HepG2 (cell line): ENCODE measurements around the gene CCDC157. TPM values are rescaled to one million over a fixed set of nuclear protein-coding genes. Genes with fewer than 3 reads are reported as not detected.
A peak's percentile ranks its signal among the peaks of the same experiment; 100 is the strongest.

ENCODE experiments used
- ARHGAP35 ChIP-seq: sonication (generic); formaldehyde crosslinking; IDR thresholded peaks from 2 replicates; pipeline ENCODE4 v1.9.0; 2022; ENCODE audit warnings: mild to moderate bottlenecking, inconsistent platforms, moderate library complexity, missing genetic modification reagents, borderline replicate concordance
- ARNTL ChIP-seq: sonication (generic); formaldehyde crosslinking; IDR thresholded peaks from 2 replicates; pipeline ENCODE4 v1.4.0; 2020; ENCODE audit warnings: mild to moderate bottlenecking, missing genetic modification reagents
- ATF7-NPFF ChIP-seq: sonication (generic); formaldehyde crosslinking; IDR thresholded peaks from 2 replicates; pipeline ENCODE4 v1.8.1; 2023; ENCODE audit warnings: mild to moderate bottlenecking, low read depth, missing genetic modification reagents, moderate library complexity
- ERF ChIP-seq: IDR thresholded peaks from 2 replicates; pipeline ENCODE4 v1.6.1; 2018; ENCODE audit warnings: missing biosample characterization, missing genetic modification reagents
- EZH2 ChIP-seq: conservative IDR thresholded peaks from 2 replicates; pipeline ENCODE4 v1.6.1; 2012; ENCODE audit warnings: mild to moderate bottlenecking, low read depth, low read length, moderate library complexity
- JARID2 ChIP-seq: sonication (generic); formaldehyde crosslinking; IDR thresholded peaks from 2 replicates; pipeline ENCODE4 v1.8.1; 2023; ENCODE audit warnings: missing genetic modification reagents, inconsistent platforms; ENCODE audit not compliant: insufficient replicate concordance
- RXRB ChIP-seq: IDR thresholded peaks from 2 replicates; pipeline ENCODE4 v1.6.1; 2016; ENCODE audit warnings: borderline replicate concordance, missing genetic modification reagents, missing compliant biosample characterization
- ZFP36L2 ChIP-seq: sonication (generic); formaldehyde crosslinking; IDR thresholded peaks from 2 replicates; pipeline ENCODE4 v1.4.0; 2020; ENCODE audit warnings: missing genetic modification reagents
- ZFYVE20 ChIP-seq: sonication (generic); formaldehyde crosslinking; IDR thresholded peaks from 2 replicates; pipeline ENCODE4 v1.8.0; 2023; ENCODE audit warnings: low read depth, mild to moderate bottlenecking, moderate library complexity, missing genetic modification reagents, borderline replicate concordance
- ZNF230 ChIP-seq: sonication (generic); formaldehyde crosslinking; IDR thresholded peaks from 2 replicates; pipeline ENCODE4 v1.4.0; 2020; ENCODE audit warnings: mild to moderate bottlenecking, missing genetic modification reagents
- ZNF510 ChIP-seq: sonication (generic); formaldehyde crosslinking; IDR thresholded peaks from 2 replicates; pipeline ENCODE4 v1.4.0; 2020; ENCODE audit warnings: low read depth, mild to moderate bottlenecking, missing genetic modification reagents
- polyA plus RNA-seq, 8 experiments: library from polyadenylated mRNA; depleted of rRNA in 3 of 8; stranded (reverse) in 7 of 8; unstranded in 1 of 8; fragments of >200 nt; fragmentation: Illumina TruSeq in 4 of 8; extraction: Trizol in 4 of 8; gene quantifications; 2 replicates each; pipeline versions ENCODE4 v1.2.1 to v1.2.3, GENCODE V29; 2011 to 2016; ENCODE audit warnings: low read depth in 4 of 8, missing spikeins in 1 of 8, mixed read lengths in 1 of 8; ENCODE audit not compliant: insufficient read depth in 1 of 8
- total RNA-seq, 5 experiments: library from RNA; depleted of rRNA; stranded (reverse); fragments of >200 nt; fragmentation: Illumina TruSeq; extraction: Trizol; gene quantifications; 2 replicates each; pipeline ENCODE4 v1.2.3, GENCODE V29; 2016; ENCODE audit warnings: low read depth in 1 of 5
- TF ChIP-seq, protein P1 (sequence below): sonication (generic); formaldehyde crosslinking; IDR thresholded peaks from one replicate; pipeline ENCODE4 v1.5.1; 2020; ENCODE audit warnings: mild to moderate bottlenecking, missing genetic modification reagents; ENCODE audit errors: not compliant biosample characterization
- TF ChIP-seq, protein P2 (sequence below): sonication (generic); formaldehyde crosslinking; IDR thresholded peaks from 2 replicates; pipeline ENCODE4 v1.8.0; 2022; ENCODE audit warnings: mild to moderate bottlenecking, missing genetic modification reagents
- TF ChIP-seq, protein P3 (sequence below): sonication (generic); formaldehyde crosslinking; IDR thresholded peaks from 2 replicates; pipeline ENCODE4 v1.4.0; 2020; ENCODE audit warnings: mild to moderate bottlenecking, missing genetic modification reagents
- TF ChIP-seq, protein P4 (sequence below): IDR thresholded peaks from 2 replicates; pipeline ENCODE4 v1.6.1; 2016; ENCODE audit warnings: mild to moderate bottlenecking

Gene CCDC157
- total and polyA plus RNA-seq, 2 of the 13 experiments (the other 11 are each of a cell fraction or from before 2014, with no cell fraction given): 1.4 to 1.6 TPM

DNA sequence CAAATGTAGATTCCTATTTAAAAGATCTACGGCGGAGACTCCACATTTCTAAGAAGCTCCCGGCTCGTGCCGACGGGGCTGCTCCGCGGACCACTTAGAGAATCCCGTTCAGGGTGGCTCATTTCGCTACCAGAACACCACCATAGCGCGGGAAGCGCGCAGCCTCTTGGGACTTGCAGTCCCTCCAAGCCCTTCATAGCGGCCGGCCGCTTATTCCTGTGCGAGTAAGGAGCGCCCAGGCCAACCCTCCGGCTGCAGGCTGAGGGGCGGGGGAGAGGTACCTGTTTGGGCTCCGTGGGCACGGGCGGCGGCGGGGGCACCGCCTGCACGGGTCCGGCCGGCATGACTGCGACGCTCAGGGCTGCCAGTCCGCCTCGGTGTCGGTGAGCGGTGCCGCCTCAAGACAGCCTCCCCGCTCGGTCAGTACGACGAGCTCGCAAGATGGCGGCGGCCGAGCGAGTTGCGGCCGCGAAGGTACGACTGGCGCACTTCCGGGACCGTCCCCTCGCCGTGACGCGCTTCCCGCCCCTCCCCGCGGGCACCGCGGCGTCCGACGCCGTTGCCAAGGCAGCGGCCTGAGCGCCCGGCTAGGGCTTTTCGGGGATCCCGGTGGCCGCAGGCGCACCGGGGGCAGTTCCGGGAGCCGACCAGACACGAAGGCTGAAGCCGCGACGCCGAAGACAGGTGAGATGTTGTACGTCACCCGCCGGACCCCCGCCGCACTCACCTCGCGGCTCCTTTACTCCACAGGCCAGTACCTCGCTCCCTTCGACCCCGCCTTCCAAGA, at the start of gene CCDC157, which contains the start of gene SF3A1 (continued):
- TF ChIP-seq, protein P1, sequence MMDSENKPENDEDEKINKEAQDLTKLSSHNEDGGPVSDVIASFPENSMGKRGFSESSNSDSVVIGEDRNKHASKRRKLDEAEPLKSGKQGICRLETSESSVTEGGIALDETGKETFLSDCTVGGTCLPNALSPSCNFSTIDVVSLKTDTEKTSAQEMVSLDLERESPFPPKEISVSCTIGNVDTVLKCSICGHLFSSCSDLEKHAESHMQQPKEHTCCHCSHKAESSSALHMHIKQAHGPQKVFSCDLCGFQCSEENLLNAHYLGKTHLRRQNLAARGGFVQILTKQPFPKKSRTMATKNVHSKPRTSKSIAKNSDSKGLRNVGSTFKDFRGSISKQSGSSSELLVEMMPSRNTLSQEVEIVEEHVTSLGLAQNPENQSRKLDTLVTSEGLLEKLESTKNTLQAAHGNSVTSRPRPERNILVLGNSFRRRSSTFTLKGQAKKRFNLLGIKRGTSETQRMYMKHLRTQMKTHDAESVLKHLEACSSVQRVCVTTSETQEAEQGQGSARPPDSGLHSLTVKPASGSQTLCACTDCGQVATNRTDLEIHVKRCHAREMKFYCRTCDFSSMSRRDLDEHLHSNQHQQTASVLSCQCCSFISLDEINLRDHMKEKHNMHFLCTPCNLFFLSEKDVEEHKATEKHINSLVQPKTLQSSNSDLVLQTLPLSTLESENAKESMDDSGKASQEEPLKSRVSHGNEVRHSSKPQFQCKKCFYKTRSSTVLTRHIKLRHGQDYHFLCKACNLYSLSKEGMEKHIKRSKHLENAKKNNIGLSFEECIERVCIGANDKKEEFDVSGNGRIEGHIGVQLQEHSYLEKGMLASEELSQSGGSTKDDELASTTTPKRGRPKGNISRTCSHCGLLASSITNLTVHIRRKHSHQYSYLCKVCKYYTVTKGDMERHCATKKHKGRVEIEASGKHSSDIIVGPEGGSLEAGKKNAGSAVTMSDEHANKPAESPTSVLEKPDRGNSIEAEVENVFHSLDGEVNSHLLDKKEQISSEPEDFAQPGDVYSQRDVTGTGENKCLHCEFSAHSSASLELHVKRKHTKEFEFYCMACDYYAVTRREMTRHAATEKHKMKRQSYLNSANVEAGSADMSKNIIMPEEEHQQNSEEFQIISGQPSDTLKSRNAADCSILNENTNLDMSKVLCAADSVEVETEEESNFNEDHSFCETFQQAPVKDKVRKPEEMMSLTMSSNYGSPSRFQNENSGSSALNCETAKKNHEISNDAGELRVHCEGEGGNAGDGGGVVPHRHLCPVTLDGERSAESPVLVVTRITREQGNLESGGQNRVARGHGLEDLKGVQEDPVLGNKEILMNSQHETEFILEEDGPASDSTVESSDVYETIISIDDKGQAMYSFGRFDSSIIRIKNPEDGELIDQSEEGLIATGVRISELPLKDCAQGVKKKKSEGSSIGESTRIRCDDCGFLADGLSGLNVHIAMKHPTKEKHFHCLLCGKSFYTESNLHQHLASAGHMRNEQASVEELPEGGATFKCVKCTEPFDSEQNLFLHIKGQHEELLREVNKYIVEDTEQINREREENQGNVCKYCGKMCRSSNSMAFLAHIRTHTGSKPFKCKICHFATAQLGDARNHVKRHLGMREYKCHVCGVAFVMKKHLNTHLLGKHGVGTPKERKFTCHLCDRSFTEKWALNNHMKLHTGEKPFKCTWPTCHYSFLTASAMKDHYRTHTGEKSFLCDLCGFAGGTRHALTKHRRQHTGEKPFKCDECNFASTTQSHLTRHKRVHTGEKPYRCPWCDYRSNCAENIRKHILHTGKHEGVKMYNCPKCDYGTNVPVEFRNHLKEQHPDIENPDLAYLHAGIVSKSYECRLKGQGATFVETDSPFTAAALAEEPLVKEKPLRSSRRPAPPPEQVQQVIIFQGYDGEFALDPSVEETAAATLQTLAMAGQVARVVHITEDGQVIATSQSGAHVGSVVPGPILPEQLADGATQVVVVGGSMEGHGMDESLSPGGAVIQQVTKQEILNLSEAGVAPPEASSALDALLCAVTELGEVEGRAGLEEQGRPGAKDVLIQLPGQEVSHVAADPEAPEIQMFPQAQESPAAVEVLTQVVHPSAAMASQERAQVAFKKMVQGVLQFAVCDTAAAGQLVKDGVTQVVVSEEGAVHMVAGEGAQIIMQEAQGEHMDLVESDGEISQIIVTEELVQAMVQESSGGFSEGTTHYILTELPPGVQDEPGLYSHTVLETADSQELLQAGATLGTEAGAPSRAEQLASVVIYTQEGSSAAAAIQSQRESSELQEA: peak; percentile 23
- TF ChIP-seq, protein P2, sequence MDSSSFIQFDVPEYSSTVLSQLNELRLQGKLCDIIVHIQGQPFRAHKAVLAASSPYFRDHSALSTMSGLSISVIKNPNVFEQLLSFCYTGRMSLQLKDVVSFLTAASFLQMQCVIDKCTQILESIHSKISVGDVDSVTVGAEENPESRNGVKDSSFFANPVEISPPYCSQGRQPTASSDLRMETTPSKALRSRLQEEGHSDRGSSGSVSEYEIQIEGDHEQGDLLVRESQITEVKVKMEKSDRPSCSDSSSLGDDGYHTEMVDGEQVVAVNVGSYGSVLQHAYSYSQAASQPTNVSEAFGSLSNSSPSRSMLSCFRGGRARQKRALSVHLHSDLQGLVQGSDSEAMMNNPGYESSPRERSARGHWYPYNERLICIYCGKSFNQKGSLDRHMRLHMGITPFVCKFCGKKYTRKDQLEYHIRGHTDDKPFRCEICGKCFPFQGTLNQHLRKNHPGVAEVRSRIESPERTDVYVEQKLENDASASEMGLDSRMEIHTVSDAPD (CRISPR knock-in tag): no peak
- TF ChIP-seq ARNTL (CRISPR knock-in tag) (no peak; the same call in 1 of the 2 replicates), JARID2 (CRISPR knock-in tag) (no peak), EZH2 (no peak), ZFP36L2 (CRISPR knock-in tag) (no peak), ERF (CRISPR knock-in tag) (peak; percentile 67), ZNF510 (CRISPR knock-in tag) (0 out of 2 replicates have a peak, but pooled peaks have one; percentile 29), RXRB (CRISPR knock-in tag) (no peak), ATF7-NPFF (peak; percentile 80; the same call in 1 of the 2 replicates), ZNF230 (CRISPR knock-in tag) (no peak), ZFYVE20 (no peak), ARHGAP35 (CRISPR knock-in tag) (peak; percentile 58; the same call in 1 of the 2 replicates)
- TF ChIP-seq, protein P3, sequence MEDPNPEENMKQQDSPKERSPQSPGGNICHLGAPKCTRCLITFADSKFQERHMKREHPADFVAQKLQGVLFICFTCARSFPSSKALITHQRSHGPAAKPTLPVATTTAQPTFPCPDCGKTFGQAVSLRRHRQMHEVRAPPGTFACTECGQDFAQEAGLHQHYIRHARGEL (CRISPR knock-in tag): no peak
- TF ChIP-seq, protein P4, sequence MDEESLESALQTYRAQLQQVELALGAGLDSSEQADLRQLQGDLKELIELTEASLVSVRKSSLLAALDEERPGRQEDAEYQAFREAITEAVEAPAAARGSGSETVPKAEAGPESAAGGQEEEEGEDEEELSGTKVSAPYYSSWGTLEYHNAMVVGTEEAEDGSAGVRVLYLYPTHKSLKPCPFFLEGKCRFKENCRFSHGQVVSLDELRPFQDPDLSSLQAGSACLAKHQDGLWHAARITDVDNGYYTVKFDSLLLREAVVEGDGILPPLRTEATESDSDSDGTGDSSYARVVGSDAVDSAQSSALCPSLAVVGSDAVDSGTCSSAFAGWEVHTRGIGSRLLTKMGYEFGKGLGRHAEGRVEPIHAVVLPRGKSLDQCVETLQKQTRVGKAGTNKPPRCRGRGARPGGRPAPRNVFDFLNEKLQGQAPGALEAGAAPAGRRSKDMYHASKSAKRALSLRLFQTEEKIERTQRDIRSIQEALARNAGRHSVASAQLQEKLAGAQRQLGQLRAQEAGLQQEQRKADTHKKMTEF: peak; percentile 93
